GM18511 (cell line): Measurements from ENCODE around the gene RTKN2.
"Not testable (repeated sequence)": the region's sequence is repeated elsewhere in the genome, so short reads cannot be mapped to it uniquely, and the experiment has no call there.

ENCODE experiments used
- ATAC-seq: cut with Tn5 transposase; IDR thresholded peaks from one replicate; pipeline ENCODE4 v1.9.1; 2021; ENCODE audit warnings: mild to moderate bottlenecking, moderate library complexity; ENCODE audit not compliant: unreplicated experiment

RTKN2 gene

GRCh38 chr10:62259998-62260397 lies 8.6 kb downstream of the RTKN2 start:
- ATAC-seq = no peak

- no peak for ATAC-seq
These were observed 9.2 kb downstream of the RTKN2 start for GRCh38 chr10:62259456-62259855.

- ATAC-seq = no peak
These were observed 9.7 kb downstream of the RTKN2 start for GRCh38 chr10:62258926-62259325.

- ATAC-seq = no peak
These were observed 14.9 kb downstream of the RTKN2 start for GRCh38 chr10:62253704-62254103.

GRCh38 chr10:62252051-62252450 lies 16.6 kb downstream of the RTKN2 start:
- ATAC-seq = no peak

- no peak for ATAC-seq
These were observed 17.9 kb downstream of the RTKN2 start for GRCh38 chr10:62250594-62251198.

- ATAC-seq = no peak
These were observed 18.7 kb downstream of the RTKN2 start for GRCh38 chr10:62249957-62250356.

- ATAC-seq = no peak
These were observed 20.2 kb downstream of the RTKN2 start for GRCh38 chr10:62248465-62248864.

- ATAC-seq = peak; percentile 53
These were observed 23.7 kb downstream of the RTKN2 start for GRCh38 chr10:62244785-62245467.

GRCh38 chr10:62244088-62244487 lies 24.6 kb downstream of the RTKN2 start:
- no peak for ATAC-seq

- ATAC-seq = peak; percentile 56
These were observed 25.0 kb downstream of the RTKN2 start for GRCh38 chr10:62243647-62243997.

- peak; percentile 89 for ATAC-seq
These were observed 25.5 kb downstream of the RTKN2 start for GRCh38 chr10:62242965-62243646.

GRCh38 chr10:62241521-62241920 lies 27.1 kb downstream of the RTKN2 start:
- ATAC-seq = not testable (repeated sequence)

GRCh38 chr10:62239994-62240393 lies 28.6 kb downstream of the RTKN2 start:
- ATAC-seq = no peak

GRCh38 chr10:62238880-62239279 lies 29.8 kb downstream of the RTKN2 start:
- ATAC-seq = no peak

GRCh38 chr10:62237966-62238365 lies 30.7 kb downstream of the RTKN2 start:
- ATAC-seq = no peak

- ATAC-seq = no peak
These were observed 31.1 kb downstream of the RTKN2 start for GRCh38 chr10:62237506-62237905.

GRCh38 chr10:62234077-62234605 lies 34.5 kb downstream of the RTKN2 start:
- ATAC-seq = no peak

- ATAC-seq = no peak
These were observed 35.1 kb downstream of the RTKN2 start for GRCh38 chr10:62233356-62234076.

GRCh38 chr10:62231805-62232204 lies 36.8 kb downstream of the RTKN2 start:
- ATAC-seq = no peak

GRCh38 chr10:62231371-62231770 lies 37.3 kb downstream of the RTKN2 start:
- ATAC-seq = no peak
